K562 (cell line): ENCODE data around the gene TPCN1.

ENCODE experiments used
- GATA2 ChIP-seq: sonication (generic); formaldehyde crosslinking; IDR thresholded peaks from 2 replicates; pipeline ENCODE4 v1.4.0; 2020; ENCODE audit warnings: mild to moderate bottlenecking, missing genetic modification reagents
- MAFF ChIP-seq: IDR thresholded peaks from 2 replicates; pipeline ENCODE4 v1.6.1; 2012; ENCODE audit warnings: low read length, improper control_type of control experiment
- MLLT1 ChIP-seq, 2 experiments: fragments of 450-650 bp; IDR thresholded peaks; 2 replicates each; pipeline ENCODE4 v1.6.1; 2016
- NFRKB ChIP-seq: fragments of 450-650 bp; IDR thresholded peaks from 2 replicates; pipeline ENCODE4 v1.6.1; 2016; ENCODE audit warnings: low read depth
- RAD21 ChIP-seq, 2 experiments: fragments of 250-450 bp in 1 of 2; fragments of 450-650 bp in 1 of 2; sonication (Bioruptor Pico) in 1 of 2; formaldehyde crosslinking in 1 of 2; IDR thresholded peaks in 1 of 2; conservative IDR thresholded peaks in 1 of 2; 2 replicates each; pipeline versions ENCODE4 v1.4.0 to v1.8.0; 2020 to 2022; ENCODE audit warnings: mild to moderate bottlenecking in 2 of 2, moderate library complexity in 1 of 2
- SMARCA4 ChIP-seq: fragments of 450-650 bp; IDR thresholded peaks from 2 replicates; pipeline ENCODE4 v1.6.1; 2016
- TF ChIP-seq, protein P1 (sequence below), 3 experiments: IDR thresholded peaks in 2 of 3; conservative IDR thresholded peaks in 1 of 3; 2 replicates each; pipeline ENCODE4 v1.5.1; 2011 to 2012; ENCODE audit warnings: low read length in 3 of 3, mild to moderate bottlenecking in 3 of 3, control low read depth in 2 of 3, improper control_type of control experiment in 1 of 3, inconsistent platforms in 1 of 3, low read depth in 1 of 3, mixed read lengths in 1 of 3, moderate library complexity in 1 of 3; ENCODE audit not compliant: insufficient read depth in 2 of 3

DNA sequence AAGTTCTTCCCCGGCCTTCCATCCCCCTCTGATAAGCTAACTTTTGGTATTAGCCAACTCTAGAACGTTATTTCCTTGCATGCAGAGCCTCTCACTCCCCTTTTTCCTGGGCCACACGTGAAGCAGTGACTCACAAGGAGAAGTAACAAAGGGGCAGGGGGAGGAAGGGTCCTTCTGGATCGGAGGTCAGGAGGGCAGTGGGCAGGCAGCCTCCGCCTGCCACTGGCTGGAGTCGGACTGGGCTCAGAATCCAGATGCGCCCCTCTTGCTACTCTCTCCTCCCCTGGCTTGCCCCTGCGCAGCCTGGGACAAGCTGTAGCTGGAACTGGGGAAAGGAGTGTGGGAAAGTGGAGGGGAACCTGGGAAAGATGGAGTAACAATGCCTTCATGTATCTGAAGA lies 55.0 kb downstream of the TPCN1 start:
- TF ChIP-seq, protein P1, sequence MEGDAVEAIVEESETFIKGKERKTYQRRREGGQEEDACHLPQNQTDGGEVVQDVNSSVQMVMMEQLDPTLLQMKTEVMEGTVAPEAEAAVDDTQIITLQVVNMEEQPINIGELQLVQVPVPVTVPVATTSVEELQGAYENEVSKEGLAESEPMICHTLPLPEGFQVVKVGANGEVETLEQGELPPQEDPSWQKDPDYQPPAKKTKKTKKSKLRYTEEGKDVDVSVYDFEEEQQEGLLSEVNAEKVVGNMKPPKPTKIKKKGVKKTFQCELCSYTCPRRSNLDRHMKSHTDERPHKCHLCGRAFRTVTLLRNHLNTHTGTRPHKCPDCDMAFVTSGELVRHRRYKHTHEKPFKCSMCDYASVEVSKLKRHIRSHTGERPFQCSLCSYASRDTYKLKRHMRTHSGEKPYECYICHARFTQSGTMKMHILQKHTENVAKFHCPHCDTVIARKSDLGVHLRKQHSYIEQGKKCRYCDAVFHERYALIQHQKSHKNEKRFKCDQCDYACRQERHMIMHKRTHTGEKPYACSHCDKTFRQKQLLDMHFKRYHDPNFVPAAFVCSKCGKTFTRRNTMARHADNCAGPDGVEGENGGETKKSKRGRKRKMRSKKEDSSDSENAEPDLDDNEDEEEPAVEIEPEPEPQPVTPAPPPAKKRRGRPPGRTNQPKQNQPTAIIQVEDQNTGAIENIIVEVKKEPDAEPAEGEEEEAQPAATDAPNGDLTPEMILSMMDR (IDR thresholded peaks at IDR 0.05 in 2 of 3, conservative IDR thresholded peaks at IDR 0.05 in 1 of 3; ENCODE audit: insufficient read depth in 2 of 3, low read depth in 1 of 3, low read length in 3 of 3): no peak
- no peak for TF ChIP-seq MLLT1 (IDR thresholded peaks at IDR 0.05)
- no peak for TF ChIP-seq SMARCA4
- no peak for TF ChIP-seq GATA2
- TF ChIP-seq MAFF: no peak
- TF ChIP-seq RAD21 (CRISPR knock-in tag; conservative IDR thresholded peaks at IDR 0.05 in 1 of 2, IDR thresholded peaks at IDR 0.05 in 1 of 2): no peak
- no peak for TF ChIP-seq NFRKB
